HCT116 (cell line): ENCODE data around the gene PLXDC1. TPM values are rescaled to one million over a fixed set of nuclear protein-coding genes. Genes with fewer than 3 reads are reported as not detected.

Experiments used
- ATAC-seq: fragments of 200-7000 bp; cut with Tn5 transposase; 2 replicates; pipeline ENCODE4 v1.9.1; 2020; ENCODE audit warnings: mild to moderate bottlenecking, moderate library complexity
- BruUV-seq: library from RNA; stranded (reverse); fragments of 400-500 nt; replicated peaks from 2 replicates; lab custom pipeline; 2021; lab: Mats Ljungman, UMichigan
- CTCF ChIA-PET: fragments of 300-600 bp; sonication (Branson Sonifier 250); formaldehyde crosslinking; loops from one replicate; lab custom pipeline; 2021; ENCODE audit warnings: antibody characterized with exemption; lab: Charles Lee
- POLR2A ChIA-PET: fragments of 300-600, 350-600 bp; sonication (Branson Sonifier 250); formaldehyde crosslinking; loops from one replicate; lab custom pipeline; 2021; ENCODE audit warnings: antibody characterized with exemption; lab: Charles Lee
- RAD21 ChIA-PET, 2 experiments: fragments of 300-600 bp; sonication (Branson Sonifier 250); formaldehyde crosslinking; loops; one replicate each; lab custom pipeline; 2023; ENCODE audit warnings: low total read pairs in 2 of 2; ENCODE audit not compliant: uncharacterized antibody in 2 of 2, unreplicated experiment in 2 of 2, low non-redundant PET in 1 of 2; lab: Charles Lee
- DNase-seq: peaks from one replicate; pipeline ENCODE4 v3.0.0-alpha.2; 2010; ENCODE audit warnings: low read depth, low spot score
- H2AFZ ChIP-seq: fragments of 200-600 bp; shearing (Covaris generic), sonication (generic); 2 replicates; pipeline ENCODE4 v1.6.1; 2017; ENCODE audit warnings: low read depth, mixed run types, mixed read lengths, antibody characterized with exemption, low read length; ENCODE audit not compliant: poor library complexity, severe bottlenecking
- H3K27ac ChIP-seq: 2 replicates; pipeline ENCODE4 v1.5.1; 2012; ENCODE audit warnings: low read depth, low read length
- H3K27me3 ChIP-seq: fragments of 200-600 bp; sonication (generic); 2 replicates; pipeline ENCODE4 v1.6.1; 2016; ENCODE audit warnings: mixed run types, low read length, mixed read lengths; ENCODE audit not compliant: insufficient read depth
- H3K36me3 ChIP-seq, 2 experiments: fragments of 200-500 bp in 1 of 2; fragments of 200-600 bp in 1 of 2; sonication (Bioruptor generic) in 1 of 2; sonication (generic) in 1 of 2; 2 replicates each; pipeline versions ENCODE4 v1.5.1 to v1.6.1; 2014 to 2016; ENCODE audit warnings: low read length in 2 of 2, inconsistent platforms in 1 of 2, mixed read lengths in 1 of 2, mixed run types in 1 of 2; ENCODE audit not compliant: insufficient read depth in 2 of 2, control insufficient read depth in 1 of 2
- H3K4me1 ChIP-seq, 2 experiments: fragments of 200-600 bp in 1 of 2; sonication (generic) in 1 of 2; 2 replicates each; pipeline versions ENCODE4 v1.5.1 to v1.6.1; 2012 to 2017; ENCODE audit warnings: low read length in 2 of 2, inconsistent platforms in 1 of 2, mild to moderate bottlenecking in 1 of 2, mixed read lengths in 1 of 2, mixed run types in 1 of 2, moderate library complexity in 1 of 2; ENCODE audit not compliant: insufficient read depth in 2 of 2, control insufficient read depth in 1 of 2
- H3K4me2 ChIP-seq: fragments of 200-600 bp; sonication (generic); 2 replicates; pipeline ENCODE4 v1.6.1; 2017; ENCODE audit warnings: mixed run types, low read length, mixed read lengths
- H3K4me3 ChIP-seq, 2 experiments: fragments of 200-600 bp in 1 of 2; sonication (generic) in 1 of 2; replicated peaks in 1 of 2; 2 replicates each; pipeline ENCODE4 v1.5.1; 2011 to 2016; ENCODE audit warnings: low read length in 2 of 2, control low read depth in 1 of 2, low read depth in 1 of 2, mild to moderate bottlenecking in 1 of 2, mixed read lengths in 1 of 2, mixed run types in 1 of 2
- H3K79me2 ChIP-seq: fragments of 200-600 bp; sonication (generic); 2 replicates; pipeline ENCODE4 v1.6.1; 2017; ENCODE audit warnings: mild to moderate bottlenecking, mixed run types, low read length, moderate library complexity, mixed read lengths; ENCODE audit not compliant: insufficient read depth
- H3K9ac ChIP-seq: fragments of 200-600 bp; sonication (generic); 2 replicates; pipeline ENCODE4 v1.6.1; 2016; ENCODE audit warnings: low read length, mixed read lengths
- H3K9me2 ChIP-seq: fragments of 200-600 bp; sonication (generic), shearing (Covaris generic); 2 replicates; pipeline ENCODE4 v1.6.1; 2017; ENCODE audit warnings: mixed run types, mild to moderate bottlenecking, moderate library complexity; ENCODE audit not compliant: insufficient read depth
- H3K9me3 ChIP-seq, 2 experiments: fragments of 200-500 bp in 1 of 2; fragments of 200-600 bp in 1 of 2; sonication (Bioruptor generic) in 1 of 2; sonication (generic) in 1 of 2; 2 replicates each; pipeline ENCODE4 v1.6.1; 2014 to 2017; ENCODE audit warnings: low read length in 2 of 2, mixed read lengths in 2 of 2, inconsistent platforms in 1 of 2, low read depth in 1 of 2, mild to moderate bottlenecking in 1 of 2, mixed run types in 1 of 2, moderate library complexity in 1 of 2; ENCODE audit not compliant: control insufficient read depth in 1 of 2, insufficient read depth in 1 of 2
- H4K20me1 ChIP-seq: fragments of 200-600 bp; sonication (generic), shearing (Covaris generic); 2 replicates; pipeline ENCODE4 v1.6.1; 2017; ENCODE audit warnings: mixed run types, mild to moderate bottlenecking, moderate library complexity; ENCODE audit not compliant: insufficient read depth
- CBX3 ChIP-seq: IDR thresholded peaks from 2 replicates; pipeline ENCODE4 v1.6.1; 2012; ENCODE audit warnings: low read depth
- ELF1 ChIP-seq: IDR thresholded peaks from 2 replicates; pipeline ENCODE4 v1.6.1; 2012; ENCODE audit warnings: low read depth, borderline replicate concordance
- EZH2 ChIP-seq: fragments of 200-600 bp; sonication (generic); IDR thresholded peaks from 2 replicates; pipeline ENCODE4 v1.6.1; 2017; ENCODE audit warnings: antibody characterized with exemption, mixed run types
- EZH2phosphoT487 ChIP-seq: fragments of 200-600 bp; IDR thresholded peaks from 2 replicates; pipeline ENCODE4 v1.6.1; 2018; ENCODE audit warnings: antibody characterized with exemption, borderline replicate concordance
- FOSL1 ChIP-seq: IDR thresholded peaks from 2 replicates; pipeline ENCODE4 v1.6.1; 2012; ENCODE audit warnings: low read depth
- JUND ChIP-seq: IDR thresholded peaks from 2 replicates; pipeline ENCODE4 v1.6.1; 2012
- POLR2A ChIP-seq: IDR thresholded peaks from 2 replicates; pipeline ENCODE4 v1.7.0; 2011; ENCODE audit warnings: borderline replicate concordance; ENCODE audit not compliant: insufficient read depth, insufficient read length; ENCODE audit errors: extremely low read depth
- RAD21 ChIP-seq: IDR thresholded peaks from 2 replicates; pipeline ENCODE4 v1.6.1; 2012; ENCODE audit warnings: low read depth, mild to moderate bottlenecking
- SIN3A ChIP-seq: IDR thresholded peaks from 2 replicates; pipeline ENCODE4 v1.6.1; 2012; ENCODE audit warnings: low read depth
- SP1 ChIP-seq: IDR thresholded peaks from 2 replicates; pipeline ENCODE4 v1.6.1; 2012; ENCODE audit warnings: low read depth
- YY1 ChIP-seq: IDR thresholded peaks from 2 replicates; pipeline ENCODE4 v1.6.1; 2011; ENCODE audit warnings: low read length, low read depth, moderate library complexity, mild to moderate bottlenecking; ENCODE audit not compliant: insufficient replicate concordance; ENCODE audit errors: extremely low read depth
- ZFX ChIP-seq: fragments of 450-650 bp; IDR thresholded peaks from 2 replicates; pipeline ENCODE4 v1.6.1; 2017
- ZNF274 ChIP-seq: fragments of 200-500 bp; sonication (Bioruptor generic); IDR thresholded peaks from 2 replicates; pipeline ENCODE4 v1.6.1; 2014; ENCODE audit warnings: mild to moderate bottlenecking, low read depth, low read length, inconsistent platforms
- intact Hi-C: fragments of 100-400 bp; cut with micrococcal nuclease; formaldehyde crosslinking; loops from 2 replicates; pipeline ENCODE4 v1.10.0; 2022
- total RNA-seq: library from RNA; stranded (reverse); gene quantifications from one replicate; pipeline ENCODE4 v1.2.1, GENCODE V29; 2021; ENCODE audit not compliant: unreplicated experiment
- TF ChIP-seq, protein P1 (sequence below): IDR thresholded peaks from 2 replicates; pipeline ENCODE4 v1.6.1; 2012; ENCODE audit warnings: low read depth
- TF ChIP-seq, protein P2 (sequence below): IDR thresholded peaks from 2 replicates; pipeline ENCODE4 v1.6.1; 2012
- TF ChIP-seq, protein P3 (sequence below): IDR thresholded peaks from 2 replicates; pipeline ENCODE4 v1.6.1; 2011; ENCODE audit warnings: mild to moderate bottlenecking, low read length, moderate library complexity; ENCODE audit not compliant: insufficient replicate concordance; ENCODE audit errors: extremely low read depth
- TF ChIP-seq, protein P4 (sequence below): IDR thresholded peaks from 2 replicates; pipeline ENCODE4 v1.6.1; 2012
- TF ChIP-seq, protein P5 (sequence below), 3 experiments: fragments of 200-600 bp in 1 of 3; sonication (generic) in 1 of 3; IDR thresholded peaks in 2 of 3; conservative IDR thresholded peaks in 1 of 3; 2 replicates each; pipeline ENCODE4 v1.5.1; 2012 to 2017; ENCODE audit warnings: low read depth in 2 of 3, low read length in 2 of 3, antibody characterized with exemption in 1 of 3, borderline replicate concordance in 1 of 3, control low read depth in 1 of 3, mild to moderate bottlenecking in 1 of 3, mixed read lengths in 1 of 3, mixed run types in 1 of 3, moderate library complexity in 1 of 3; ENCODE audit not compliant: insufficient read depth in 1 of 3

Gene PLXDC1
- total RNA-seq, 1 experiment from 2014 or later = 1.8 TPM

DNA sequence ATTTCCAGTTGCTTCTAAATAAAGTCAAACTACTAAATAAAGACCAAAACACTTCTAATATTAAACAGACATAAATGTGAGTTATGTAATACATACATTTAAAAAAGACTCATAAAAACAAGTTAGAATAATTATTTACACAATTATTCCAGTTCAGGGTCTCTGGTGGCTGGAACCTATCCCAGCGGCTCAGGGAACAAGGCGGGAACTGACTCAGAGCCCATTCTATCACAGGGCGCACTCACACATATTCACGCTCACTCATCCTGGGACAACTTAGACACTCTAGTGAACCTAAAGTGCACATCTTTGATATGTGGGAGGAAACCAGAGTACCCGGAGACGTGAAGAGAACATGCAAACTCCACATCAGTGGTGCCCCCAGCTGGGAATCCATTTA, 25.0 kb downstream of the PLXDC1 start:
- Histone ChIP-seq H3K4me3 (no peak overlapping the region), H3K36me3 (no peaks in the 10 kb centered on the region), H2AFZ (no peak overlapping the region), H3K9me2 (no peaks in the 10 kb centered on the region), H3K9ac (no peak overlapping the region), H3K9me3 (no peaks in the 10 kb centered on the region), H3K27ac (no peak overlapping the region), H3K79me2 (no peaks in the 10 kb centered on the region), H3K27me3 (no peaks in the 10 kb centered on the region), H3K4me2 (no peak overlapping the region), H3K4me1 (no peaks in the 10 kb centered on the region), H4K20me1 (no peaks in the 10 kb centered on the region)
- CTCF ChIA-PET = no interaction called here
- intact Hi-C loops = no loop called here
- POLR2A ChIA-PET = no interaction called here
- TF ChIP-seq SP1 (no peak), EZH2phosphoT487 (no peak), JUND (no peak), ELF1 (no peak), CBX3 (no peak), POLR2A (no peak), RAD21 (no peak), ZFX (no peak), FOSL1 (no peak), YY1 (no peak), ZNF274 (no peak), SIN3A (no peak), EZH2 (no peak)
- TF ChIP-seq, protein P1, sequence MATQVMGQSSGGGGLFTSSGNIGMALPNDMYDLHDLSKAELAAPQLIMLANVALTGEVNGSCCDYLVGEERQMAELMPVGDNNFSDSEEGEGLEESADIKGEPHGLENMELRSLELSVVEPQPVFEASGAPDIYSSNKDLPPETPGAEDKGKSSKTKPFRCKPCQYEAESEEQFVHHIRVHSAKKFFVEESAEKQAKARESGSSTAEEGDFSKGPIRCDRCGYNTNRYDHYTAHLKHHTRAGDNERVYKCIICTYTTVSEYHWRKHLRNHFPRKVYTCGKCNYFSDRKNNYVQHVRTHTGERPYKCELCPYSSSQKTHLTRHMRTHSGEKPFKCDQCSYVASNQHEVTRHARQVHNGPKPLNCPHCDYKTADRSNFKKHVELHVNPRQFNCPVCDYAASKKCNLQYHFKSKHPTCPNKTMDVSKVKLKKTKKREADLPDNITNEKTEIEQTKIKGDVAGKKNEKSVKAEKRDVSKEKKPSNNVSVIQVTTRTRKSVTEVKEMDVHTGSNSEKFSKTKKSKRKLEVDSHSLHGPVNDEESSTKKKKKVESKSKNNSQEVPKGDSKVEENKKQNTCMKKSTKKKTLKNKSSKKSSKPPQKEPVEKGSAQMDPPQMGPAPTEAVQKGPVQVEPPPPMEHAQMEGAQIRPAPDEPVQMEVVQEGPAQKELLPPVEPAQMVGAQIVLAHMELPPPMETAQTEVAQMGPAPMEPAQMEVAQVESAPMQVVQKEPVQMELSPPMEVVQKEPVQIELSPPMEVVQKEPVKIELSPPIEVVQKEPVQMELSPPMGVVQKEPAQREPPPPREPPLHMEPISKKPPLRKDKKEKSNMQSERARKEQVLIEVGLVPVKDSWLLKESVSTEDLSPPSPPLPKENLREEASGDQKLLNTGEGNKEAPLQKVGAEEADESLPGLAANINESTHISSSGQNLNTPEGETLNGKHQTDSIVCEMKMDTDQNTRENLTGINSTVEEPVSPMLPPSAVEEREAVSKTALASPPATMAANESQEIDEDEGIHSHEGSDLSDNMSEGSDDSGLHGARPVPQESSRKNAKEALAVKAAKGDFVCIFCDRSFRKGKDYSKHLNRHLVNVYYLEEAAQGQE = no peak
- TF ChIP-seq, protein P2, sequence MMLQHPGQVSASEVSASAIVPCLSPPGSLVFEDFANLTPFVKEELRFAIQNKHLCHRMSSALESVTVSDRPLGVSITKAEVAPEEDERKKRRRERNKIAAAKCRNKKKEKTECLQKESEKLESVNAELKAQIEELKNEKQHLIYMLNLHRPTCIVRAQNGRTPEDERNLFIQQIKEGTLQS = no peak
- TF ChIP-seq, protein P3, sequence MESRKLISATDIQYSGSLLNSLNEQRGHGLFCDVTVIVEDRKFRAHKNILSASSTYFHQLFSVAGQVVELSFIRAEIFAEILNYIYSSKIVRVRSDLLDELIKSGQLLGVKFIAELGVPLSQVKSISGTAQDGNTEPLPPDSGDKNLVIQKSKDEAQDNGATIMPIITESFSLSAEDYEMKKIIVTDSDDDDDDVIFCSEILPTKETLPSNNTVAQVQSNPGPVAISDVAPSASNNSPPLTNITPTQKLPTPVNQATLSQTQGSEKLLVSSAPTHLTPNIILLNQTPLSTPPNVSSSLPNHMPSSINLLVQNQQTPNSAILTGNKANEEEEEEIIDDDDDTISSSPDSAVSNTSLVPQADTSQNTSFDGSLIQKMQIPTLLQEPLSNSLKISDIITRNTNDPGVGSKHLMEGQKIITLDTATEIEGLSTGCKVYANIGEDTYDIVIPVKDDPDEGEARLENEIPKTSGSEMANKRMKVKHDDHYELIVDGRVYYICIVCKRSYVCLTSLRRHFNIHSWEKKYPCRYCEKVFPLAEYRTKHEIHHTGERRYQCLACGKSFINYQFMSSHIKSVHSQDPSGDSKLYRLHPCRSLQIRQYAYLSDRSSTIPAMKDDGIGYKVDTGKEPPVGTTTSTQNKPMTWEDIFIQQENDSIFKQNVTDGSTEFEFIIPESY = no peak
- TF ChIP-seq, protein P4, sequence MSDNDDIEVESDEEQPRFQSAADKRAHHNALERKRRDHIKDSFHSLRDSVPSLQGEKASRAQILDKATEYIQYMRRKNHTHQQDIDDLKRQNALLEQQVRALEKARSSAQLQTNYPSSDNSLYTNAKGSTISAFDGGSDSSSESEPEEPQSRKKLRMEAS = no peak
- TF ChIP-seq, protein P5, sequence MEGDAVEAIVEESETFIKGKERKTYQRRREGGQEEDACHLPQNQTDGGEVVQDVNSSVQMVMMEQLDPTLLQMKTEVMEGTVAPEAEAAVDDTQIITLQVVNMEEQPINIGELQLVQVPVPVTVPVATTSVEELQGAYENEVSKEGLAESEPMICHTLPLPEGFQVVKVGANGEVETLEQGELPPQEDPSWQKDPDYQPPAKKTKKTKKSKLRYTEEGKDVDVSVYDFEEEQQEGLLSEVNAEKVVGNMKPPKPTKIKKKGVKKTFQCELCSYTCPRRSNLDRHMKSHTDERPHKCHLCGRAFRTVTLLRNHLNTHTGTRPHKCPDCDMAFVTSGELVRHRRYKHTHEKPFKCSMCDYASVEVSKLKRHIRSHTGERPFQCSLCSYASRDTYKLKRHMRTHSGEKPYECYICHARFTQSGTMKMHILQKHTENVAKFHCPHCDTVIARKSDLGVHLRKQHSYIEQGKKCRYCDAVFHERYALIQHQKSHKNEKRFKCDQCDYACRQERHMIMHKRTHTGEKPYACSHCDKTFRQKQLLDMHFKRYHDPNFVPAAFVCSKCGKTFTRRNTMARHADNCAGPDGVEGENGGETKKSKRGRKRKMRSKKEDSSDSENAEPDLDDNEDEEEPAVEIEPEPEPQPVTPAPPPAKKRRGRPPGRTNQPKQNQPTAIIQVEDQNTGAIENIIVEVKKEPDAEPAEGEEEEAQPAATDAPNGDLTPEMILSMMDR (IDR thresholded peaks at IDR 0.05 in 2 of 3, conservative IDR thresholded peaks at IDR 0.05 in 1 of 3; ENCODE audit: borderline replicate concordance in 1 of 3, insufficient read depth in 1 of 3, low read depth in 2 of 3, low read length in 2 of 3) = no peak
- no TSS peak for BruUV-seq
- ATAC-seq (no peak), DNase-seq (no peak)
- RAD21 ChIA-PET = no interaction called here
